ENCODE measurements around the gene PSMA5.
"Not testable (repeated sequence)": the region's sequence is repeated elsewhere in the genome, so short reads cannot be mapped to it uniquely, and the experiment has no call there.

Gene PSMA5

DNA sequence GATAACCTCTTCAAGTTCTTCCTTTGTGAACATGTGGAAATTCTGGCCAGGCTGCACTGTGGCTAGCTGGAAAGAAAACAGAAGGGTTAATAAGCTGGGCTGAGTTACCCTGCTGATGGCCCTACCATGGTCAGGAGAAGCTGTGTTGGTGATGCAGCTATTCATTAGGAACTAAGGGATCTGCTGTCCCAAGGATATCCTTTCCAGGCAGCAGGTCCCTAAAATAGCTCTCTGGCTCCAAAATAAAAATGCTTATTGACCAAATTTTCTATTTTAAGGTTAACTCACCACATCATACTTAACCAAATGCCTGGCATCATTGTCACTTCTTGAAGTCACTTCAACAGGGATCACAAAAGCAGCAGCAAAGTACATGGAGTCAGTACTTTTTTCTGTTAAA is 24.2 kb downstream of the PSMA5 start:
- Histone ChIP-seq H3K9ac (ENCODE audit: low read depth, low read length) (no peak overlapping the region), H3K4me1 (ENCODE audit: insufficient read depth, low read length) (no peaks in the 10 kb centered on the region), H3K36me3 (ENCODE audit: insufficient read depth, low read length) (no peaks in the 10 kb centered on the region; the same call in 1 of the 2 replicates), H3K9me3 (ENCODE audit: control insufficient read depth, insufficient read depth, low read length) (no peaks in the 10 kb centered on the region)

DNA sequence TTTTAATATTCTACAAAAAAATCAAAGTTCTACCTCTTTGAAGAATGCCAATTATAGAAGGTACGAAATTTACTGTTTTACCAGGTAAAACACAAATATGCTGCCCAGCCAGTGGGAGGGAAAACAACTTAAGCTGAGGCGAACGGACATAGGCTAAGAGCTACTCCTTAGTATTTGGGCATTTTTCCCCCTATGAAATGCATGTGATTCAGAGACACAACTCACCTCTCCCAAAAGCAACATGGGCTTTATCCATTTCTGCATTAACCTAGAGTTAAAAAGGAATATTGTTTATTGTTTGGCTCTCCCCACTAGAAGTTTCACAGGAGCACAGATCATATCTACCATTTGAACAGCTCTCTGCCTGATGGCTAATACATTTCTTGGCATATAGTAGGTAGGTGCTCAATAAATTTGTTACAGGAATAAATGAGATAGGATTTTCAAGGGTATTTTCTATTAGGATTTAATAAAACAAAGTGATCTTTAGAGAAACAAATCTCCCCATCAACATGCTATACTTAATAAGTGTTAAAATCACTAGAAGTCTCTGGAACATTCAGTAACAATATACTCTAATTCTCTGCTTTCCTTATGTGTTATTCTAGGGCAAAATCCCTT is 26.1 kb downstream of the PSMA5 start:
- H3K36me3 ChIP-seq (ENCODE audit: insufficient read depth, low read length) = no peaks in the 10 kb centered on the region; the same call in 1 of the 2 replicates

DNA sequence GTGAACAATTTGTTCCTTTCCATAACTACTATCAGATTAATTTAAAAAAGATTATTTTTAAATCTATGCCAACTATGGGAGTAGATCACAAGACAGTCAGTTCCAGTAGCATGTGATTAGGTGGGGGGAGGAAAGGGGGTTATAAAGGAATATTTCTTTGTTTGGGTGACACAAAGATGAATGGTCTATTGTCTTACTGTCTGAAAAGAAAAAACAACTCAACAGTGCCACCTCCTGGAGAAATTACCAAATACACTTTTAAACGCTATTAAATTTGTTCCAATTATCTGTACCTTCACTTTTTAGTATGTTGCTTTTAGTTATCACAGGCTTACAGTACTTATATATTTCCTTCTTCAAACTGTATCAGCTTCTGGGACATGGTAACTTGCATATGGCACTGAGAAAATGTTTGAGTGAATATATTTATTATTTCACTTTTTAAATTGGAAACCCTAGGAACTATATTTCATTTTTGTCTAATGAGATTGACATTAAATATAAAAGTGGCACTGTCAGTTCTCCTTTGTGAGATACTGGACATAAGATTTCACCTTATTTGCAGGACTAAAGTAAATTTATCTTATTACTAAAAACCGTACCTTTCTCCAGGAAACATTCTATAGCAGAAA is 26.8 kb downstream of the PSMA5 start:
- H3K4me1 ChIP-seq (ENCODE audit: insufficient read depth, low read length) = peaks cover 6% of the 10 kb centered on the region

More for the DNA sequence above, 26.1 kb downstream of the PSMA5 start:
- Histone ChIP-seq H3K4me1 (ENCODE audit: insufficient read depth, low read length) (peaks cover 6% of the 10 kb centered on the region), H3K9me3 (ENCODE audit: control insufficient read depth, insufficient read depth, low read length) (no peaks in the 10 kb centered on the region), H3K9ac (ENCODE audit: low read depth, low read length) (no peak overlapping the region)

DNA sequence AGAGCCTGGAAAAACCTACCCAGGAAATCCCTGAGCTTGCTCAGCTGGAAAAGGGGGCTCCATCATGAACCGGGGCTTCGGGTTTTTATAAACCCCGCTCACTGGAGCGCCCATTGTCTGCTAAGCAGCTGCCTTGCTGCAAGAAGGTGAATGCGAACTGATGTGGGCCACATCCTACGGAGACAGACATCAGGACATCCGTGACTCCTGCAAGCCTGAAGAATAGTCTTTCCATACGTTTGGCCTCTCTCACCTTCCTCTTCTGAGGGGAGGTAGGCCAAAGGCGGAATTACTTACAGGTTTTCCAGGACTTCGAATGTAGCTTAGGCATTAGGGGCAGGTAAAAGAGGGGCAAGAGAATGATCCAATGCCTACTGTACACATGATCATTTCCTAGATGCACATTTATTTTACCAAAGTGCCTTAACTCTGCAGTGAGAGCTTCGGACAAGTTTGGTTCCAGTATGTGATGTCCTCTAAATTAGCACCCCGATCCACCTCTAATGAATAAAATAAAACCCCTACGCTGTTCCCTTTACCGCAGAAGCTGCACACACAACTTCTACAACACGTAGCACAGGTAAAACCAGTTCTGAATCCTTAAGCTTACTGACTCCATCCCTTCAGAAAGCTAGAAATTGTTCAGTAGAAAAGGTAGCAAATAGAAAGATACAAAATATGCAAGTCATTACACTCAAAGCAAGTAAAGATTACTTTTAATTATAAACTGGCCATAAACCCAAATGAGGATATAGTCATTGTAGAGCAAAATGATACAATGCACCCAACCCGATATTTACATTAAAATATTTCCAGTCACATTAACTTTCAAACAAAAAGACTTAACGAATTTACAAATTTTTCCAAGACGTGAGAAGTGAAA is 27.7 kb downstream of the PSMA5 start:
- peak overlapping the region; percentile 75 for H3K9ac ChIP-seq (ENCODE audit: low read depth, low read length)
- H3K4me1 ChIP-seq (ENCODE audit: insufficient read depth, low read length) = peaks cover 6% of the 10 kb centered on the region
- H3K36me3 ChIP-seq (ENCODE audit: insufficient read depth, low read length) = no peaks in the 10 kb centered on the region
- no peaks in the 10 kb centered on the region for H3K9me3 ChIP-seq (ENCODE audit: control insufficient read depth, insufficient read depth, low read length)

More for the DNA sequence above, 26.8 kb downstream of the PSMA5 start:
- H3K9me3 ChIP-seq (ENCODE audit: control insufficient read depth, insufficient read depth, low read length) = no peaks in the 10 kb centered on the region
- H3K36me3 ChIP-seq (ENCODE audit: insufficient read depth, low read length) = no peaks in the 10 kb centered on the region; the same call in 1 of the 2 replicates
- H3K9ac ChIP-seq (ENCODE audit: low read depth, low read length) = no peak overlapping the region

DNA sequence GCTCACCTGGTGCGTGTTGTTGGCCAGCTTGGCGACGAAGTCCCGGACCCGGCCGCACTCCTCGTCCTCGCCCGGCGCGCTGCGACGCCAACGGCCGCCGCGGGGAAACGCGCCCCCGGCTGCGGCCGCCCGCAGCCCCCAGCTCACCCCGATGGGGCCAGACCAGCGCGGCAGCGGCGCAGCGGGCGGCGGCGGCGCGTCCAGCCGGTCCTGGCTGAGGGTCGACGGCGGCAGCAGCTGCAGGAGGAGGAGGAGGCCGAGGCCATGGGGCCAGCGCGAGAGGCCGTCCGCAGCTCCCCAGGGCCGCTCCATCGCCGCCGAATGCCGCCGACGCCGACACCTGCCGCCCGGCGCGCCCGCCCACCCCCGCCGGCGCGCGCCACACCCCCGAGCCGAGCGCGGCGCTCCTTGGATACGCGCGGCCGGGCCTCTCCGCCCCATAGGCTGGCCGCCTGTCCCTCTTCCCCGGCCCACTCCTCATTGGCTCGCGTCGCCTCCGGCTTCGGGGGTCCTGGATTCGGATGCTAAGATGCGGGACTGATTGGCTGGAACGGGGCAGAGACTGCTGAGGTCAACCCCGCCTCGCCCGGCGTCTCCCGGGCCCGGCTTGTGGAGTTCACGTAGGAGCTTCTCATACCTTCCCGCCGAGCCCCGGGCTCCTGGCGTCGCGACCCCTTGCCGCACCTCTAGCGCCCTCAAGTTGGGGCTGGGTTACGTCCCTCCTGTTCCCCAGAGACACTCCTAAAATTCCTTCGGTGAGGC is 28.5 kb downstream of the PSMA5 start, which contains the start of gene SORT1:
Gene SORT1 (minus strand): TSS at position 338 of the 762 bp plus-strand sequence. CDS start 26 bp downstream, at position 312.
- Histone ChIP-seq H3K9ac (ENCODE audit: low read depth, low read length) (peak within 1 kb of the TSS; percentile 77), H3K9me3 (ENCODE audit: control insufficient read depth, insufficient read depth, low read length) (no peaks in the 10 kb centered on the region), H3K4me1 (ENCODE audit: insufficient read depth, low read length) (peaks cover 6% of the 10 kb centered on the region), H3K36me3 (ENCODE audit: insufficient read depth, low read length) (no peaks in the 10 kb centered on the region)

DNA sequence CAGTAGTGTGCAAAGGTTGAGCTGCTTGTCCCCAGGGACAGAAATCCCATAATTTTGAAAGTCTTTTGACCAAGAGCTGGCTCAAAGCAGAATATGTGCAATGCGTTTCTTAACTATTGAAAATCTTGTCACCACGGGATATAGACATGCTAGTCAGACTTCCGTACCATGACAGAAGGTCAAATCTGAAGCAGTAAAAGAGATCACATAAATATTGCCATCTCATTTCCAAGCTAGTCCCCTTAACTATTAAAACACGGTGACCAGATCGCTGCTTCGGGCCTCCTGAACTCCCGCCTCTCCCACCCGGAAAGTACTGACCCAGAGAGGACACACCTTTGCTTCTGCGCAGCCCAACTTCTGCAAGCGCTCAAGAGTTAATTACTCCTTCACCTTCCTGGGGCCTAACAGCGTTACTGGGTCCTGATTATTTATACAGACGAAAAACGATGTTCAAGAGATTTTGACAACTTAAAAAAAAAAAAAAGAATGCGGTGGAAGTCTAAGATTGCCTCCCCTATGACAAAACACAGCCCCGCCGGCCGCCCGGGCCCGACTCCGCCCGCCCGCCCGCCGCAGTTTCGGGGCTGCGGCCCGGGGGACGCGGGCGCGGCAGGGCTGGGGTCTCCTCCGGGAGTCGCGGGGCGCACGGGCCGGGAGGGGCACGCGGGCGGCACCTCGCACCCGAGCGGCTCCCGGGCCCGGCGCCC is 29.2 kb downstream of the PSMA5 start:
- peak overlapping the region; percentile 77 for H3K9ac ChIP-seq (ENCODE audit: low read depth, low read length)
- H3K36me3 ChIP-seq (ENCODE audit: insufficient read depth, low read length) = no peaks in the 10 kb centered on the region
- peaks cover 7% of the 10 kb centered on the region for H3K4me1 ChIP-seq (ENCODE audit: insufficient read depth, low read length)
- no peaks in the 10 kb centered on the region for H3K9me3 ChIP-seq (ENCODE audit: control insufficient read depth, insufficient read depth, low read length)

DNA sequence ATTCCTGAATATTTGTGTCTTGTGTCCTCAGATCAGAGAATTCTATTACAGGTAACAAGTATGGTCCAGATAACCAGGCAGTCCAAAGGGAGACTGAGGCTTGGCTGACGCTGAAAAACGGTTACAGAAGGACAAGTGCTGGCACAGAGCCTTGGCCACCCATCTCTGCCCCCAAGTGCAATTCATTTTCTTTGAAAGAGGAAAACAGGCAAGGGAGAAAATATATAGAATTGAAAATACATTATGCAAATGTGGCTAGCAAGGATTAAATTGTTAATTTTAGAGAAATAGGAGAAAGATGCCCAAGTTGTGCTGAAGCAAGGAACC is 29.8 kb downstream of the PSMA5 start:
- Histone ChIP-seq H3K4me1 (ENCODE audit: insufficient read depth, low read length) (peaks cover 8% of the 10 kb centered on the region), H3K36me3 (ENCODE audit: insufficient read depth, low read length) (no peaks in the 10 kb centered on the region), H3K9ac (ENCODE audit: low read depth, low read length) (peak overlapping the region; percentile 77), H3K9me3 (ENCODE audit: control insufficient read depth, insufficient read depth, low read length) (no peaks in the 10 kb centered on the region)

DNA sequence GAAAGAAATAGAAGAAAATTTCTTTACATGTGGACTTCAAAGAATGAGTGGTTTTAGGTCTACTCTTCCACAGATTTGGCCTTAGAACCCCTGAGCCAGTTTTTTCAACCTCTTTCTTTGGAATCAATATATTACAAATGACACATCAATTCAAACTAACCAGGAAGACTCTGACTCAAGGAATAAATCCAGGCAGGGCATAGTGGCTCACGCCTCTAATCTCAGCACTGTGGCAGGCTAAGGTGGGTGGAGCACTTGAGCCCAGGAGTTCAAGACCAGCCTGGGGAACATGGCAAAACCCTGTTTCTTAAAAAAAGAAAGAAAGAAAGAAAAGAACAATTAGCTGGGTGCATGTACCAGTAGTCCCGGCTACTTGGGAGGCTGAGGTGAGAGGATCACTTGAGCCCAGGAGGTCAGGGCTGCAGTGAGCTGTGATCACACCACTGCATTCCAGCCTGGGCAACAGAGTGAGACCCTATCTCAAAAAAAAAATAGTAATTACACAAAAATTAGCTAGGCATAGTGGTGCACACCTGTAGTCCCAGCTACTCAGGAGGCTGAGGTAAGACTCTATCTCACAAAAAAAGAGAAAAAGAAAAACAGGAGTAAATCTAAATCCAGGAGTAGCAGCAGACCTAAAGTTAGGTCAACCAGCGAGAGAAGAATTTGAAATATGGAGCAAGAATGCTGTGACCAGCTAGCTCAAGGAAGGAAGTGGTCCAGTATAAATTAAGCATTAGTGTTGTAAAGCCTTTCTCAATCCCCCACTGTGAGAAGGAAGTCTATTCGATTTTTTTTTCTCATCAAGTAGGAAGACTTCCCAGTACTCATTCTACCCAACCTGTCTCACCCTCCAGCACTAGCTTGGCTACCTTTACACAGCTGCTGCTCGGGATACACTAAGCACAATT is 30.4 kb downstream of the PSMA5 start:
- peak overlapping the region; percentile 77; the same call in 1 of the 2 replicates for H3K9ac ChIP-seq (ENCODE audit: low read depth, low read length)
- no peaks in the 10 kb centered on the region for H3K9me3 ChIP-seq (ENCODE audit: control insufficient read depth, insufficient read depth, low read length)
- H3K36me3 ChIP-seq (ENCODE audit: insufficient read depth, low read length) = no peaks in the 10 kb centered on the region
- H3K4me1 ChIP-seq (ENCODE audit: insufficient read depth, low read length) = peaks cover 8% of the 10 kb centered on the region

DNA sequence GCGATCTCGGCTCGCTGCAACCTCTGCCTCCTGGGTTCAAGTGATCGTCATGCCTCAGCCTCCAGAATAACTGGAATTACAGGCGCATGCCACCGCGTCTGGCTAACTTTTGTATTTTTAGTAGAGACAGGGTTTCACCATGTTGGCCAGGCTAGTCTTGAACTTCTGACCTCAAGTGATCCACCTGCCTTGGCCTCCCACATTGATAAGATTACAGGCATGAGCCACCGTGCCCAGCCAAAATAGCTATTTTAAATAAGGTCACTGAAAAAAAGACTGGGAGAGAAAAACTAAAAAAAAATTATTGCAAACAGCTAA is 31.0 kb downstream of the PSMA5 start:
- not testable (repeated sequence) for H3K9ac ChIP-seq (ENCODE audit: low read depth, low read length); H3K4me1 ChIP-seq (ENCODE audit: insufficient read depth, low read length); H3K9me3 ChIP-seq (ENCODE audit: control insufficient read depth, insufficient read depth, low read length); H3K36me3 ChIP-seq (ENCODE audit: insufficient read depth, low read length)

DNA sequence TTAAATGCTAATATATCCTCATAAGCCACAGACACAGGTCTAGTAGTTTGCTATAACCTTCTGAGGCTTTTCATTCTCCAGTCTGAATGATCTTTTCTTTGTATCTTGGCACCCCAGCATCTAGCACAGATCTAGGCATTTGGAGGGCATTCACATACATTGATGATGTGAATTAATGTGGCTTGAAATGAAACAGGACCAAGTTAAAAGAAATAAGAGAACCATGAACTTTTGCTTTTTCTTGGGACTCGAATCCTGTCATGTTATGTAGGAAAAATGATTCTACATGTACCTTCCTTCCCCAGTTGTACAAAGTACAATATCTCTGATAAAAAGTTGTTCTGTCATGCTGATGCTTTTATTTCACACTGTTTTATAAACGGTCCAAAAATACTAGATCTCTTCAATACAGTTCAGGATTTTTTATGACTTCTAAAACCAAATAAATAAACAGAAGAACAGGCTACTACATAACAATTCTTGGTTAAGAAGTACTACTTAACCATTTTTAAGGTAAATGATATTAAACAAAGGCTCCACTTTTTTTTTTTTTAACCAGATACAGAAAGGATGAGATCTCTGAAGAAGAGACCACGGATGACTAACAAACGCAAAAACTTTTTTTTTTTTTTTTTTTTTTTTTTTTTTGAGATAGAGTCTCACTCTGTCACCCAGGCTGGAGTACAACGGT is 31.5 kb downstream of the PSMA5 start:
- Histone ChIP-seq H3K9ac (ENCODE audit: low read depth, low read length) (no peak overlapping the region), H3K9me3 (ENCODE audit: control insufficient read depth, insufficient read depth, low read length) (no peaks in the 10 kb centered on the region), H3K36me3 (ENCODE audit: insufficient read depth, low read length) (no peaks in the 10 kb centered on the region), H3K4me1 (ENCODE audit: insufficient read depth, low read length) (peaks cover 8% of the 10 kb centered on the region)

DNA sequence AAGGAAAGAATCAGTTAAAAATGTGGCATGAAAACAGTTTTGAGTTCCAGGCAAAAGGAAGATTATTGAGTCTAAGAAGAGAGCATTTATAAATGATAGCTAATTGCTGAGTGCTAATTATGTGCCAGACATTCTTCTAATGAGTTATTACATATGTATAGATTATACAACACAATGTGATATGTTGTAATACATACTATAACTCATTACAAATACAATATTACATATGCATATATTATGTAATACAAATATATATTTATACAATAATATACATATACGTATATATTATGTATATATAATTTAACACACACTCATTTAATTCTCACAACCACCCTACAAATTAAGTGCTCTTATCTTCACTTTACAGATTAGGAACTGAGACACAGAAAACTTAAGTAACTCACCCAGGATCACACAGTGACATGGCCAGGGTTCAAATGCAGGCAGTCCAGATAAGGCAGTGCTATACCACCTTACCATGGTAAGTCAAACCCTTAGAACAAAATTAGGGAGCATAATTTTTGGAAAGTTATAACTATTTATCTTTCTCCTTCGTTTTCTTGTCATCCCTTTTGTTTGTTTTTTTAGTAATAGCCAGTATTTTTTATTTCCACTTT is 32.5 kb downstream of the PSMA5 start:
- no peaks in the 10 kb centered on the region for H3K36me3 ChIP-seq (ENCODE audit: insufficient read depth, low read length)
- no peak overlapping the region for H3K9ac ChIP-seq (ENCODE audit: low read depth, low read length)
- H3K9me3 ChIP-seq (ENCODE audit: control insufficient read depth, insufficient read depth, low read length) = no peaks in the 10 kb centered on the region
- H3K4me1 ChIP-seq (ENCODE audit: insufficient read depth, low read length) = peaks cover 8% of the 10 kb centered on the region

DNA sequence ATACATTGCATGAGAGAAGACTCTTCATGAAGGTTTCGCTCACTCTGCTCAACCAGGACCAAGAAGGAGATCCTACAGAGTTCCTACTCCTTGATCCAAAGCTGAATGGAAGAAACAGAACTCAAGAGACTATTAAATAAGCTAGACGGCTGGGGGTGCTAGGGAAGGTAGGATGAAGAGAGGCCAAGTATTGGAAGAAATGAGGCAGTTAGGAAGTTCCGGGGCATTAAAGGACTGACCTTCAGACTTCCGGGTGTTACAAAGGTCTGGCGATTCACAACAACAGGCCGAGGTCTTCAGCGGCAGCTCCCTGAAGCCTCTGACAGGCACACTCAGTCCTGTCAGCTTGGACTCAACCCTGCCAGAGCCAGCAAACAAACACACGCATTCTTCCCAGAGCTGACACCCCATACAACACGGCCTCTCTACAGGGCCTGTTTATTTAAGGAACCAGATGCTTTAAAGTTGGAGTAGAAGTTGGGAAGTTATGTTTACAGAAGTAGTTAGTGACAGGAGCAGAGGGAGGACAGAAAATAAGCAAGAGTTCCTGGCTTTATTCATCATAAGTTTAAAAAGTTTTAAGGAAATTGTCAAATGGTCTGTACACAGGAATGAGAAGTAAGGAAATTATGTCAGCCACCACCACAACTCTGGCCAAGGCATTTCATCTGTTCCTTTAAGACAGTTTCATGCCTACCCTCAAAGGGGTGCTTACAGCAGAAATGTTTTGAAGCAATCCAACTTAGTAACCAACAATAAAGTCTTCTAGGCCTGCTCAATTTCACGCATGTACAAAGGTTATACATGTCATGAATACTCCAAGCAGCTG is 33.2 kb downstream of the PSMA5 start:
- H3K9me3 ChIP-seq (ENCODE audit: control insufficient read depth, insufficient read depth, low read length) = no peaks in the 10 kb centered on the region
- peaks cover 8% of the 10 kb centered on the region for H3K4me1 ChIP-seq (ENCODE audit: insufficient read depth, low read length)
- H3K9ac ChIP-seq (ENCODE audit: low read depth, low read length) = no peak overlapping the region
- H3K36me3 ChIP-seq (ENCODE audit: insufficient read depth, low read length) = no peaks in the 10 kb centered on the region

Measured in ES-I3 (cell line).